Rectal smooth muscle tissue (tissue), 1 donor: ENCODE measurements around the gene CDHR2.
A peak's percentile ranks its signal among the peaks of the same experiment; 100 is the strongest.

Experiments
- H3K27ac ChIP-seq: one replicate; pipeline ENCODE4 v1.7.0; 2013; ENCODE audit warnings: low read depth, low read length, inconsistent platforms
- H3K27me3 ChIP-seq: one replicate; pipeline ENCODE4 v1.7.0; 2013; ENCODE audit warnings: low read length; ENCODE audit not compliant: control insufficient read depth, insufficient read depth
- H3K36me3 ChIP-seq: one replicate; pipeline ENCODE4 v1.7.0; 2013; ENCODE audit warnings: low read length; ENCODE audit not compliant: control insufficient read depth, insufficient read depth
- H3K4me1 ChIP-seq: one replicate; pipeline ENCODE4 v1.7.0; 2013; ENCODE audit warnings: low read length; ENCODE audit not compliant: control insufficient read depth, insufficient read depth
- H3K4me3 ChIP-seq: one replicate; pipeline ENCODE4 v1.7.0; 2013; ENCODE audit warnings: low read length
- H3K9ac ChIP-seq: one replicate; pipeline ENCODE4 v1.7.0; 2013; ENCODE audit warnings: low read length

Gene CDHR2

GRCh38 chr5:176612008-176612407, 62.9 kb downstream of the CDHR2 start:
- Histone ChIP-seq H3K27ac (no peak overlapping the region), H3K4me3 (no peak overlapping the region), H3K4me1 (no peaks in the 10 kb centered on the region), H3K36me3 (no peaks in the 10 kb centered on the region), H3K27me3 (peaks cover 21% of the 10 kb centered on the region), H3K9ac (no peak overlapping the region)

GRCh38 chr5:176612855-176613254, 63.7 kb downstream of the CDHR2 start:
- H3K27ac ChIP-seq, result no peak overlapping the region
- peaks cover 22% of the 10 kb centered on the region for H3K27me3 ChIP-seq
- H3K36me3 ChIP-seq, result no peaks in the 10 kb centered on the region
- no peak overlapping the region for H3K4me3 ChIP-seq
- no peak overlapping the region for H3K9ac ChIP-seq
- no peaks in the 10 kb centered on the region for H3K4me1 ChIP-seq

DNA sequence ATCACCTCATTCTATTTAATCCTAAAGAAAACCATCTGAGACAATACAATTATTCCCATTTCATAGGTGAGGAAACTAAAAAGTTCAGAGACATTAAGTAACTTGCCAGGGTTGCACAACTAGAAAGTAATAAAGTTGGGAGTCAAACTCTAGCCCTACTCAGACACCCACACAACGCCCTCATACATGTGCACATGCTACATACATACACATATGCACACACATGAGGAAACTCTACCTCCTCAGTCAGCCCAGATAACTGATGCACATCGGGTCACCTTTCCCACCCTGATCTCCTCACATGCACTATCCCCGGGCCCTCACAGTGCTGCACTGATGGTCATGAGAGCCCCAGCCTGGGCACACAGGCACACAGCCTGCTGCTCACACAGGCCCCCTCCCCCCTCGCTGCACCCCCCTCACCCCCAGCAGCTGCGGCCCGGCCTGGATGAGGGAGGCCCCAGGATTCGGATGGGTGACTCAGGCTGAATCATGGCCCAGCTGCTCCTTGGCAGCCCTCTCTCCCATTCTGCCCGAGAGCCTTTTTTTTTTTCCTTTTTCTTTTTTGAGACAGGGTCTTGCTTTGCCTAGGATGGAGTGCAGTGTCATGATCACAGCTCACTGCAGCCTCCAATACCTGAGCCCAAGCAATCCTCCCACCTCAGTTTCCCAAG, 65.8 kb downstream of the CDHR2 start:
- Histone ChIP-seq H3K36me3 (no peaks in the 10 kb centered on the region), H3K4me1 (no peaks in the 10 kb centered on the region), H3K27ac (no peak overlapping the region), H3K4me3 (no peak overlapping the region), H3K27me3 (peaks cover 30% of the 10 kb centered on the region), H3K9ac (no peak overlapping the region)

DNA sequence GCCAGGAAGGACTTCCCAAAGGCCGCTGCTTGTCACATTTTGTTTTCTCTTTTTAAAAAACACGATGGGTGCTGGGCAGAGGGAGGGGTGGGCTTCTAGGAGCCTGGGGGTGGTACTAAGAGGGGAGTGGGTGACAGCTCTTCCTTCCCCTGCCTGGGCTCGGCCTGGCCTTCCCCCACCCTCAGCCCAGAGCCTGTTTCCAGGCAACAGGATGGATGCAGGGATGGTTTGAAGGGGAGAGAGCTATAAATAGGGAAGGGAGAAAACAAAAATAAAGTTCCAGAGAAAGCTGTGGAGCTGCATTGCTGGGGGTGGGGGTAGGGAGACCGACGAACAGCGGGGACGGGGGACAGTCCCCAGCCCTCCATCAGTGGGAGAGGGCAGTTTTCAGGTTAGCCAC, 67.4 kb downstream of the CDHR2 start:
- Histone ChIP-seq H3K36me3 (no peaks in the 10 kb centered on the region), H3K9ac (no peak overlapping the region), H3K4me3 (no peak overlapping the region), H3K27ac (no peak overlapping the region), H3K4me1 (no peaks in the 10 kb centered on the region), H3K27me3 (peaks cover 39% of the 10 kb centered on the region)

DNA sequence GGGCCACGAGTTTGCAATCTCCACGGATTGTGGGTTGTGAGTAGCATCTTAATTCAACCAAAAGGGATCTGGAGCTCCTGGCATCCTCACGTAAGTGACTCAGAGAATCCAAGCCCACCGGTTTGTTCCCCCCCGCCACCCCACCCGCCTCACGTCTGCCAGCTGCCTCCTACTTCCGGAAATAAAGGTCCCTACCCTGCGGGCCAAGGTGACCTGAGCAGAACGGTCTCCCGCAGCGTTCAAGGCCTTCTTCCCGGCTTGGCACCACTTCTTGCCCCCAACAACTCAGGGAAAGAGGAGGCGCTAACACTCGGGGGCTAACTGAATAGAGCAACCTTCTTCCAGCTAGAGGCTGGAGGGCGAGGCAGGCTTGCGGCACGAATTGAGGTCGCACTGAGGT, 69.6 kb downstream of the CDHR2 start:
- Histone ChIP-seq H3K27ac (no peak overlapping the region), H3K27me3 (peaks cover 39% of the 10 kb centered on the region), H3K9ac (no peak overlapping the region), H3K4me3 (no peak overlapping the region), H3K36me3 (no peaks in the 10 kb centered on the region), H3K4me1 (no peaks in the 10 kb centered on the region)

DNA sequence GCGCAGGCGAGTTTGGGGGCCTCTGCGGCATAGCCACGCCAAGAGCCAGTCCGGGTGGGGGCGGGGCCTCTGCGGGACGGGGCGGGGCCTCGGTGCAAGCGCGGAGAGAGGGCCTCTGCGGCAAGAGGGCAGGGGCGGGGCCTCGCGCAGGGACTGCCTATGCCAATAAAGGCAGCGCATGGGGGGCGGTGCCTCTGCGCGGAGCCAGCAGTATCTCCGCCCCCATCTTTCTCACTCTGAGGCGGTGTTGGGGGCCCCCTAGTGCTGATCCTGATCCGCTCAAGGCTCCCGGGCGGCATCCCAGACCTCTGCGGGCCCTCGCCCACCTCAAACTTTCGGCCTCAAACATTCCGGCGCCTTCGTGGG, 70.0 kb downstream of the CDHR2 start:
- Histone ChIP-seq H3K9ac (no peak overlapping the region), H3K27ac (no peak overlapping the region), H3K4me3 (no peak overlapping the region), H3K4me1 (no peaks in the 10 kb centered on the region), H3K36me3 (no peaks in the 10 kb centered on the region), H3K27me3 (peaks cover 39% of the 10 kb centered on the region)

GRCh38 chr5:176619569-176620332, 70.6 kb downstream of the CDHR2 start:
- H3K27ac ChIP-seq, result no peak overlapping the region
- H3K4me3 ChIP-seq, result peak overlapping the region; percentile 24
- H3K9ac ChIP-seq, result no peak overlapping the region
- no peaks in the 10 kb centered on the region for H3K36me3 ChIP-seq
- H3K27me3 ChIP-seq, result peaks cover 39% of the 10 kb centered on the region
- H3K4me1 ChIP-seq, result no peaks in the 10 kb centered on the region

DNA sequence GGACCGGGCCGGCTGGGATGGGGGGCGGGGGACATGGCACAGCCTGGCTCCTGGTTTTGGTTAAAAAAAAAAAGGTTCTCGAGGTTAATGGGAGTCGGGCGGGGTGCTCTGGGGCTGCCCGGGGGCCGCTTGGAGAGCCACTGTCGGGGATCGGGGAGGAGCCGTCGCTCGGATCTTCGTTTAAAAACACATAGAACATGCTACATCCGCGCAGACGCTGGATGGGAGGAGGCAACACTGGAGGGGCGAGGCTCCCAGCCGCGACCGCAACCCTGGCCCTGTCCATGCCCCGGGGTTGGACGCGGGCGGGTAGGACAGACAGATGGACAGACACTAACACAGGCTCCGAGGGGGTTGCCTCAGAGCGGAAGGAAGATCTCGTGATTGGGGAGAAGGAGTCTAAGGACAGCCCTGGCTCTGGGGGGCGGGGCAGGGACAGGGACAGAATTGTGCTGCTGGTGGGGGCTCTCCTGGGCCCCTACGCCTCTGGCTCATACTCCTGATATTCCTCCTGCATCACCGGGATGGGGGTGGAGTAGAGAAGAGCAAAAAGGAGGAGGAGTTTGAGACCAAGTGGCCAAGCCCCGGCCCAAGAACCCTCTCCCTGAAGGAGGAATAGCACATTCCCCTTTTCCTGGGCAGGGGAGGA, 71.3 kb downstream of the CDHR2 start:
- no peaks in the 10 kb centered on the region for H3K36me3 ChIP-seq
- no peak overlapping the region for H3K9ac ChIP-seq
- H3K4me3 ChIP-seq, result peak overlapping the region; percentile 21
- H3K4me1 ChIP-seq, result no peaks in the 10 kb centered on the region
- no peak overlapping the region for H3K27ac ChIP-seq
- peaks cover 43% of the 10 kb centered on the region for H3K27me3 ChIP-seq

- Histone ChIP-seq H3K27me3 (peaks cover 44% of the 10 kb centered on the region), H3K4me1 (no peaks in the 10 kb centered on the region), H3K36me3 (no peaks in the 10 kb centered on the region), H3K9ac (no peak overlapping the region), H3K4me3 (no peak overlapping the region), H3K27ac (no peak overlapping the region)
Observed at GRCh38 chr5:176621661-176622079, 72.5 kb downstream of the CDHR2 start.

- no peaks in the 10 kb centered on the region for H3K36me3 ChIP-seq
- no peak overlapping the region for H3K4me3 ChIP-seq
- H3K27ac ChIP-seq, result no peak overlapping the region
- H3K9ac ChIP-seq, result no peak overlapping the region
- no peaks in the 10 kb centered on the region for H3K4me1 ChIP-seq
- H3K27me3 ChIP-seq, result peaks cover 50% of the 10 kb centered on the region
Observed at GRCh38 chr5:176624142-176624541, 75.0 kb downstream of the CDHR2 start.

- H3K9ac ChIP-seq, result no peak overlapping the region
- H3K4me3 ChIP-seq, result no peak overlapping the region
- peaks cover 51% of the 10 kb centered on the region for H3K27me3 ChIP-seq
- no peaks in the 10 kb centered on the region for H3K4me1 ChIP-seq
- no peaks in the 10 kb centered on the region for H3K36me3 ChIP-seq
- H3K27ac ChIP-seq, result no peak overlapping the region
Observed at GRCh38 chr5:176624938-176625337, 75.8 kb downstream of the CDHR2 start.

DNA sequence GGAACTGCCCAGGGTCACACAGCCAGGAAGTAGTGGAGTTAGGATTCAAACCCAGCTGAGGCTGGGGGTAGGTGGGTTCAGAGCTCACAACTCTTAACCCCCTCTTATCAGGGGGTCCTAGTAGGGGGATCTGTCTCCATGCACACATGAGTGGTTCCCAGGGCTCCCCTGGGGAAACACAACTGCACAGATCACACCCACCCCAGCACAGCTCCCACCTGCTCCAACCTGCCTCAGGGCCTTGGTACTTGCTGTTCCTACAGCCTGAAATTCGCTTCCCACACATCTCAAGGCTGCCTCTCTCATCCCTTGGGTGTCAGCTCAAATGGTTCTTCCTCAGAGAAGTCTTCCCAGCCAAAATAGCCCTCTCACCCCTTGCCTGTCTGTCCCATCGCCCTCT, 76.4 kb downstream of the CDHR2 start:
- Histone ChIP-seq H3K4me3 (no peak overlapping the region), H3K27me3 (peaks cover 51% of the 10 kb centered on the region), H3K9ac (no peak overlapping the region), H3K36me3 (no peaks in the 10 kb centered on the region), H3K27ac (no peak overlapping the region), H3K4me1 (no peaks in the 10 kb centered on the region)
